H1 (cell line): Measurements from ENCODE around the gene HAT1. TPM values are rescaled to one million over a fixed set of nuclear protein-coding genes. Genes with fewer than 3 reads are reported as not detected.

ENCODE experiments used
- BRCA1 ChIP-seq: IDR thresholded peaks from 2 replicates; pipeline ENCODE4 v1.6.1; 2012; ENCODE audit warnings: low read depth, low read length, improper control_type of control experiment
- CTBP2 ChIP-seq: IDR thresholded peaks from 2 replicates; pipeline ENCODE4 v1.7.0; 2011; ENCODE audit warnings: borderline replicate concordance, mild to moderate bottlenecking, moderate library complexity, mixed read lengths, low read length; ENCODE audit not compliant: insufficient read depth, insufficient read length
- EGR1 ChIP-seq: IDR thresholded peaks from 2 replicates; pipeline ENCODE4 v1.6.1; 2011; ENCODE audit warnings: low read depth, low read length, borderline replicate concordance
- EP300 ChIP-seq, 2 experiments: IDR thresholded peaks; 1 replicate in 1 of 2; 2 replicates in 1 of 2; pipeline ENCODE4 v1.6.1; 2011 to 2012; ENCODE audit warnings: low read depth in 2 of 2, low read length in 2 of 2, mild to moderate bottlenecking in 2 of 2, borderline replicate concordance in 1 of 2, inconsistent platforms in 1 of 2, moderate library complexity in 1 of 2
- EZH2 ChIP-seq: fragments of 200-600 bp; sonication (generic); IDR thresholded peaks from 2 replicates; pipeline ENCODE4 v1.7.1; 2012; ENCODE audit warnings: low read depth, mild to moderate bottlenecking, moderate library complexity, low read length, inconsistent platforms; ENCODE audit not compliant: severe bottlenecking
- POLR2AphosphoS5 ChIP-seq: IDR thresholded peaks from 2 replicates; pipeline ENCODE4 v1.6.1; 2011; ENCODE audit warnings: low read depth, low read length
- SAP30 ChIP-seq: fragments of 300-600 bp; sonication (generic); IDR thresholded peaks from 2 replicates; pipeline ENCODE4 v1.7.1; 2012; ENCODE audit warnings: low read length, moderate library complexity, mild to moderate bottlenecking, inconsistent platforms; ENCODE audit not compliant: insufficient read depth, insufficient replicate concordance
- SUZ12 ChIP-seq: fragments of 200-600 bp; sonication (generic); IDR thresholded peaks from 2 replicates; pipeline ENCODE4 v1.6.1; 2012; ENCODE audit warnings: mild to moderate bottlenecking, inconsistent platforms, low read length, moderate library complexity, mixed read lengths
- TAF1 ChIP-seq: IDR thresholded peaks from 2 replicates; pipeline ENCODE4 v1.6.1; 2011; ENCODE audit warnings: mild to moderate bottlenecking, low read depth, low read length
- ZNF274 ChIP-seq: IDR thresholded peaks from 2 replicates; pipeline ENCODE4 v1.7.0; 2012; ENCODE audit warnings: low read length, borderline replicate concordance; ENCODE audit errors: extremely low read depth
- polyA plus RNA-seq, 7 experiments: library from polyadenylated mRNA; depleted of rRNA in 3 of 7; stranded (reverse) in 5 of 7; unstranded in 2 of 7; fragments of >200 nt in 5 of 7; fragments of 200-250 nt in 2 of 7; gene quantifications; 1 replicate in 5 of 7; 2 replicates in 1 of 7; 4 replicates in 1 of 7; pipeline versions ENCODE4 v1.2.1 to v1.2.3, GENCODE V29; 2011 to 2013; ENCODE audit warnings: missing spikeins in 2 of 7, mixed read lengths in 2 of 7
- total RNA-seq: library from RNA; stranded (reverse); fragmentation: NEBNext Ultra II Directional; extraction: Animal tissue kit (Norgen Biotek cat#: 25700); gene quantifications from 2 replicates; pipeline ENCODE4 v1.2.1, GENCODE V29; 2021

HAT1 gene
- total and polyA plus RNA-seq, 2 of the 8 experiments (the other 6 are each of a cell fraction or from before 2014, with no cell fraction given): 44.6 to 74.2 TPM

DNA sequence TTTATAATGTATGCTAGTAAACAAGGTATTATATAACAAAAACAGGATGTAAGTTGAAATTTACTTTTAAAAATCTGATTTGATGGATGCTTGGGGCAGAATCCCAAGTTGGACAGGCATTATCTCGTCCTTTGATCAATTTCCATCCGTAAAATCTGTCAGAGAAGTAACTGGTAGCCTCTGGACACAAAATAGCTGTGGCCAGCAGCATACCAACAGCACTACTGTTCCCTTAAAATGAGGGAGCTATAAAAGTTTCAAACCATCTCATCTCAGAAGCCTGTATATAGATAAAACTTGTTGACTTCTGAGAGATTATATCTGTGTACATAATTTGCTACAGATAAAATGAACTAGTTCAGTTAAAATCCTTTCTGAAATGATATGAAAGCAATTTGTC is 62.8 kb downstream of the HAT1 start (continued):
- TF ChIP-seq EP300 (IDR thresholded peaks at IDR 0.05; ENCODE audit: borderline replicate concordance in 1 of 2, low read depth in 2 of 2, low read length in 2 of 2) (no peak), POLR2AphosphoS5 (no peak), EZH2 (no peak), CTBP2 (no peak), SUZ12 (no peak), SAP30 (no peak), TAF1 (no peak), EGR1 (no peak), BRCA1 (no peak), ZNF274 (no peak)
